K562 (cell line): Measurements from ENCODE around the gene ZNF775. TPM values are rescaled to one million over a fixed set of nuclear protein-coding genes. Genes with fewer than 3 reads are reported as not detected.
A peak's percentile ranks its signal among the peaks of the same experiment; 100 is the strongest.

Experiments used
- DNMT1 ChIP-seq: fragments of 450-650 bp; IDR thresholded peaks from 2 replicates; pipeline ENCODE4 v1.6.1; 2016; ENCODE audit warnings: antibody characterized with exemption, mild to moderate bottlenecking
- DPF2 ChIP-seq: fragments of 450-650 bp; IDR thresholded peaks from 2 replicates; pipeline ENCODE4 v1.6.1; 2016
- JUND ChIP-seq, 2 experiments: IDR thresholded peaks; 2 replicates in 1 of 2; 3 replicates in 1 of 2; pipeline ENCODE4 v1.6.1; 2011; ENCODE audit warnings: borderline replicate concordance in 2 of 2, low read depth in 2 of 2, low read length in 2 of 2, improper control_type of control experiment in 1 of 2, missing biosample characterization in 1 of 2, missing genetic modification characterization in 1 of 2, missing genetic modification reagents in 1 of 2
- KLF13 ChIP-seq: fragments of 450-650 bp; IDR thresholded peaks from 2 replicates; pipeline ENCODE4 v1.6.1; 2016; ENCODE audit warnings: missing genetic modification characterization, low read depth, mild to moderate bottlenecking, missing compliant biosample characterization, moderate library complexity, borderline replicate concordance
- MECOM ChIP-seq: fragments of 250-450 bp; sonication (Bioruptor Pico); IDR thresholded peaks from 2 replicates; pipeline ENCODE4 v1.8.0; 2022; ENCODE audit warnings: inconsistent platforms
- NRF1 ChIP-seq, 2 experiments: fragments of 450-650 bp; IDR thresholded peaks in 1 of 2; conservative IDR thresholded peaks in 1 of 2; 2 replicates each; pipeline ENCODE4 v1.6.1; 2014; ENCODE audit warnings: mild to moderate bottlenecking in 2 of 2
- PTTG1 ChIP-seq: fragments of 450-650 bp; IDR thresholded peaks from 2 replicates; pipeline ENCODE4 v1.6.1; 2016; ENCODE audit warnings: low read depth, mild to moderate bottlenecking, missing genetic modification characterization, missing compliant biosample characterization
- VEZF1 ChIP-seq: fragments of 200-800 bp; sonication (Bioruptor generic); IDR thresholded peaks from 2 replicates; pipeline ENCODE4 v1.6.1; 2017; ENCODE audit warnings: missing genetic modification characterization, missing compliant biosample characterization
- ZNF316 ChIP-seq: fragments of 450-650 bp; IDR thresholded peaks from 2 replicates; pipeline ENCODE4 v1.6.1; 2016
- ZNF644 ChIP-seq: fragments of 200-800 bp; sonication (Bioruptor generic); IDR thresholded peaks from 2 replicates; pipeline ENCODE4 v1.6.1; 2016; ENCODE audit warnings: low read depth, missing genetic modification characterization, missing compliant biosample characterization
- polyA plus RNA-seq, 8 experiments: library from polyadenylated mRNA; depleted of rRNA in 4 of 8; stranded (reverse) in 5 of 8; unstranded in 3 of 8; fragments of >200 nt; fragmentation: Nextera tagmentation in 2 of 8; fragmentation: Illumina TruSeq in 1 of 8; extraction: Ambion mirVana in 2 of 8; extraction: Trizol in 1 of 8; gene quantifications; 2 replicates each; pipeline versions ENCODE4 v1.2.1 to v1.2.3, GENCODE V29; 2011 to 2014; ENCODE audit warnings: inconsistent platforms in 1 of 8, missing spikeins in 1 of 8
- total RNA-seq, 7 experiments: library from RNA; depleted of rRNA in 6 of 7; stranded (reverse); fragments of >200 nt in 6 of 7; fragmentation: Illumina TruSeq in 2 of 7; extraction: Trizol in 2 of 7; gene quantifications; 2 replicates each; pipeline versions ENCODE4 v1.2.1 to v1.2.3, GENCODE V29; 2011 to 2021; ENCODE audit warnings: low replicate concordance in 1 of 7
- TF ChIP-seq, protein P1 (sequence below): fragments of 450-650 bp; IDR thresholded peaks from 2 replicates; pipeline ENCODE4 v1.6.1; 2017; ENCODE audit warnings: antibody characterized with exemption, mild to moderate bottlenecking
- TF ChIP-seq, protein P2 (sequence below): fragments of 450-650 bp; formaldehyde crosslinking; IDR thresholded peaks from 2 replicates; pipeline ENCODE4 v1.4.0; 2022; ENCODE audit warnings: mild to moderate bottlenecking, moderate library complexity
- TF ChIP-seq, protein P3 (sequence below), 2 experiments: IDR thresholded peaks; 2 replicates each; pipeline ENCODE4 v1.6.1; 2012; ENCODE audit warnings: improper control_type of control experiment in 2 of 2, low read depth in 2 of 2, low read length in 2 of 2, borderline replicate concordance in 1 of 2
- TF ChIP-seq, protein P4 (sequence below): sonication (generic); formaldehyde crosslinking; IDR thresholded peaks from 2 replicates; pipeline ENCODE4 v1.8.0; 2022; ENCODE audit warnings: mild to moderate bottlenecking, missing genetic modification reagents, borderline replicate concordance

The ZNF775 gene
- total and polyA plus RNA-seq, 9 of the 15 experiments (the other 6 are each of a cell fraction or from before 2014, with no cell fraction given) = 0.04 to 18.7 (median 4.9) TPM

GRCh38 chr7:150431839-150432658 is 52.9 kb downstream of the ZNF775 start (continued):
- TF ChIP-seq, protein P1, sequence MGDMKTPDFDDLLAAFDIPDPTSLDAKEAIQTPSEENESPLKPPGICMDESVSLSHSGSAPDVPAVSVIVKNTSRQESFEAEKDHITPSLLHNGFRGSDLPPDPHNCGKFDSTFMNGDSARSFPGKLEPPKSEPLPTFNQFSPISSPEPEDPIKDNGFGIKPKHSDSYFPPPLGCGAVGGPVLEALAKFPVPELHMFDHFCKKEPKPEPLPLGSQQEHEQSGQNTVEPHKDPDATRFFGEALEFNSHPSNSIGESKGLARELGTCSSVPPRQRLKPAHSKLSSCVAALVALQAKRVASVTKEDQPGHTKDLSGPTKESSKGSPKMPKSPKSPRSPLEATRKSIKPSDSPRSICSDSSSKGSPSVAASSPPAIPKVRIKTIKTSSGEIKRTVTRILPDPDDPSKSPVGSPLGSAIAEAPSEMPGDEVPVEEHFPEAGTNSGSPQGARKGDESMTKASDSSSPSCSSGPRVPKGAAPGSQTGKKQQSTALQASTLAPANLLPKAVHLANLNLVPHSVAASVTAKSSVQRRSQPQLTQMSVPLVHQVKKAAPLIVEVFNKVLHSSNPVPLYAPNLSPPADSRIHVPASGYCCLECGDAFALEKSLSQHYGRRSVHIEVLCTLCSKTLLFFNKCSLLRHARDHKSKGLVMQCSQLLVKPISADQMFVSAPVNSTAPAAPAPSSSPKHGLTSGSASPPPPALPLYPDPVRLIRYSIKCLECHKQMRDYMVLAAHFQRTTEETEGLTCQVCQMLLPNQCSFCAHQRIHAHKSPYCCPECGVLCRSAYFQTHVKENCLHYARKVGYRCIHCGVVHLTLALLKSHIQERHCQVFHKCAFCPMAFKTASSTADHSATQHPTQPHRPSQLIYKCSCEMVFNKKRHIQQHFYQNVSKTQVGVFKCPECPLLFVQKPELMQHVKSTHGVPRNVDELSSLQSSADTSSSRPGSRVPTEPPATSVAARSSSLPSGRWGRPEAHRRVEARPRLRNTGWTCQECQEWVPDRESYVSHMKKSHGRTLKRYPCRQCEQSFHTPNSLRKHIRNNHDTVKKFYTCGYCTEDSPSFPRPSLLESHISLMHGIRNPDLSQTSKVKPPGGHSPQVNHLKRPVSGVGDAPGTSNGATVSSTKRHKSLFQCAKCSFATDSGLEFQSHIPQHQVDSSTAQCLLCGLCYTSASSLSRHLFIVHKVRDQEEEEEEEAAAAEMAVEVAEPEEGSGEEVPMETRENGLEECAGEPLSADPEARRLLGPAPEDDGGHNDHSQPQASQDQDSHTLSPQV = peak; percentile 86
- TF ChIP-seq VEZF1 (CRISPR knock-in tag) = peak; percentile 62
- TF ChIP-seq DPF2 = peak; percentile 84
- TF ChIP-seq KLF13 = peak; percentile 24; the same call in 1 of the 2 replicates
- TF ChIP-seq, protein P2, sequence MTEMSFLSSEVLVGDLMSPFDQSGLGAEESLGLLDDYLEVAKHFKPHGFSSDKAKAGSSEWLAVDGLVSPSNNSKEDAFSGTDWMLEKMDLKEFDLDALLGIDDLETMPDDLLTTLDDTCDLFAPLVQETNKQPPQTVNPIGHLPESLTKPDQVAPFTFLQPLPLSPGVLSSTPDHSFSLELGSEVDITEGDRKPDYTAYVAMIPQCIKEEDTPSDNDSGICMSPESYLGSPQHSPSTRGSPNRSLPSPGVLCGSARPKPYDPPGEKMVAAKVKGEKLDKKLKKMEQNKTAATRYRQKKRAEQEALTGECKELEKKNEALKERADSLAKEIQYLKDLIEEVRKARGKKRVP = peak; percentile 87
- TF ChIP-seq, protein P3, sequence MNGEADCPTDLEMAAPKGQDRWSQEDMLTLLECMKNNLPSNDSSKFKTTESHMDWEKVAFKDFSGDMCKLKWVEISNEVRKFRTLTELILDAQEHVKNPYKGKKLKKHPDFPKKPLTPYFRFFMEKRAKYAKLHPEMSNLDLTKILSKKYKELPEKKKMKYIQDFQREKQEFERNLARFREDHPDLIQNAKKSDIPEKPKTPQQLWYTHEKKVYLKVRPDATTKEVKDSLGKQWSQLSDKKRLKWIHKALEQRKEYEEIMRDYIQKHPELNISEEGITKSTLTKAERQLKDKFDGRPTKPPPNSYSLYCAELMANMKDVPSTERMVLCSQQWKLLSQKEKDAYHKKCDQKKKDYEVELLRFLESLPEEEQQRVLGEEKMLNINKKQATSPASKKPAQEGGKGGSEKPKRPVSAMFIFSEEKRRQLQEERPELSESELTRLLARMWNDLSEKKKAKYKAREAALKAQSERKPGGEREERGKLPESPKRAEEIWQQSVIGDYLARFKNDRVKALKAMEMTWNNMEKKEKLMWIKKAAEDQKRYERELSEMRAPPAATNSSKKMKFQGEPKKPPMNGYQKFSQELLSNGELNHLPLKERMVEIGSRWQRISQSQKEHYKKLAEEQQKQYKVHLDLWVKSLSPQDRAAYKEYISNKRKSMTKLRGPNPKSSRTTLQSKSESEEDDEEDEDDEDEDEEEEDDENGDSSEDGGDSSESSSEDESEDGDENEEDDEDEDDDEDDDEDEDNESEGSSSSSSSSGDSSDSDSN (IDR thresholded peaks at IDR 0.05; ENCODE audit: borderline replicate concordance in 1 of 2, low read depth in 2 of 2, low read length in 2 of 2) = 0 out of 4 replicates have a peak, but pooled peaks of 1 of the 2 experiments have one; percentile 37
- TF ChIP-seq MECOM (CRISPR knock-in tag) = peak; percentile 68
- 0 out of 2 replicates have a peak, but pooled peaks have one; percentile 20 for TF ChIP-seq DNMT1
- TF ChIP-seq, protein P4, sequence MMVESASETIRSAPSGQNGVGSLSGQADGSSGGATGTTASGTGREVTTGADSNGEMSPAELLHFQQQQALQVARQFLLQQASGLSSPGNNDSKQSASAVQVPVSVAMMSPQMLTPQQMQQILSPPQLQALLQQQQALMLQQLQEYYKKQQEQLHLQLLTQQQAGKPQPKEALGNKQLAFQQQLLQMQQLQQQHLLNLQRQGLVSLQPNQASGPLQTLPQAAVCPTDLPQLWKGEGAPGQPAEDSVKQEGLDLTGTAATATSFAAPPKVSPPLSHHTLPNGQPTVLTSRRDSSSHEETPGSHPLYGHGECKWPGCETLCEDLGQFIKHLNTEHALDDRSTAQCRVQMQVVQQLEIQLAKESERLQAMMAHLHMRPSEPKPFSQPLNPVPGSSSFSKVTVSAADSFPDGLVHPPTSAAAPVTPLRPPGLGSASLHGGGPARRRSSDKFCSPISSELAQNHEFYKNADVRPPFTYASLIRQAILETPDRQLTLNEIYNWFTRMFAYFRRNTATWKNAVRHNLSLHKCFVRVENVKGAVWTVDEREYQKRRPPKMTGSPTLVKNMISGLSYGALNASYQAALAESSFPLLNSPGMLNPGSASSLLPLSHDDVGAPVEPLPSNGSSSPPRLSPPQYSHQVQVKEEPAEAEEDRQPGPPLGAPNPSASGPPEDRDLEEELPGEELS (CRISPR knock-in tag) = no peak
- TF ChIP-seq JUND (IDR thresholded peaks at IDR 0.05; ENCODE audit: borderline replicate concordance, low read depth, low read length) = 0 out of 2 replicates have a peak, but pooled peaks have one; percentile 39
- TF ChIP-seq JUND (tag; IDR thresholded peaks at IDR 0.05; ENCODE audit: borderline replicate concordance, low read depth, low read length) = peak; percentile 75; the same call in 2 of the 3 replicates
- TF ChIP-seq ZNF316 = peak; percentile 90
- peak; percentile 91 for TF ChIP-seq ZNF644 (tag)
- TF ChIP-seq NRF1 (conservative IDR thresholded peaks at IDR 0.05 in 1 of 2, IDR thresholded peaks at IDR 0.05 in 1 of 2) = peak in 1 of 2 experiments; percentile 10; a peak in 1 of 4 replicates
- TF ChIP-seq PTTG1 (tag) = peak; percentile 71
